Suppressor macrophage (primary cell): ENCODE data around the gene RALBP1.

Source experiments
- DNase-seq, 4 experiments: peaks; one replicate each; pipeline ENCODE4 v3.0.0-alpha.2; 2020 to 2022

Gene RALBP1

DNA sequence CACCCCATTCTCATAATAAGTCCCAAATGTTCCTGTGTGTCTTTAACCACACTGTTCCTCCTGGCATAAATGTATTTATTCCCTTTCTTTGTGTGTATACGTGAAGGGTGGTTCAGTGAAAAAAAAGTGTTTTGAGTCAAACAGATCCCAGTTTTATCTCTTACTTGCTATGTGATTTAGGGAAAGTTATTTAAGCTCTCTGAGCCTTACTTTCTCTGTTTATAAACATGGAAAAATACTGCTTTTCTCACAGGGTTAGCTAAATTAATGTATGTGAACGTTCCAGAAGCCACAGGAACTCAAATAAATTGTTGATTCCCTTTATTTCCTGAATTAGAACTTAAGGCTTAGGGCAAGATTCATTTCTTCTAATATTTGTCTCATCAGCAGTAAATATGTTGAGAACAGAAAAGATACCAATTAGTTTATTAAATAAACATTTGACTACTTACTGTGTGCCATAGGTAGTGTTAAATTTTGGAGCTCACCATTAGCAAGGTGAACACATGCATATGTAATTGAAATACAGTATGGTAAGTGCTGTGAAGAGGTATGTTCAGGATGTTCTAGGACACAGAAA is 33.2 kb downstream of the RALBP1 start:
- no peak for DNase-seq

DNA sequence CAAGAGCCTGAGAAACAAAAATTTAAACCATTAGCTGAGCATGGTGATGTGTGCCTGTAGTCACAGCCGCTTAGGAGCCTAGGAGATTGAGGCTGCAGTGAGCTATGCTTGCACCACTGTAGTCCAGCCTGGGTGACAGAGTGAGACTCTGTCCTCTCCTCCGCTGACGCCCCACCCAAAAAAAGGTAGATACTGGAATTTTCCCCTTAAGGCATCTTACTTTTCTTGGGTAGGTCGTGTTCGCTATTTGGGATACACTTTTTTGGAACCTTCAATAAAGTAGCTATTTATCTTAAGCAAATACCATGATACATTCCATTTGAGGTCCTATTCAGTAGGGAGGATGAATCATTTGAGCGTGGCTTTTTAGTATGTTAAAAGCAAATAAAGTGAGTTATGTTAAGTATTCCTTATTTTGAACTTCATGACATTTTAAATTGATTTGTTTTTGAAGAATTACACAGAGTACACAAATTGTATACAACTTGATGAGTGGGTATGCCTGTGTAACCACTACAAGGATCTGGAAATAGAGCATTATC is 38.7 kb downstream of the RALBP1 start:
- DNase-seq: no peak

DNA sequence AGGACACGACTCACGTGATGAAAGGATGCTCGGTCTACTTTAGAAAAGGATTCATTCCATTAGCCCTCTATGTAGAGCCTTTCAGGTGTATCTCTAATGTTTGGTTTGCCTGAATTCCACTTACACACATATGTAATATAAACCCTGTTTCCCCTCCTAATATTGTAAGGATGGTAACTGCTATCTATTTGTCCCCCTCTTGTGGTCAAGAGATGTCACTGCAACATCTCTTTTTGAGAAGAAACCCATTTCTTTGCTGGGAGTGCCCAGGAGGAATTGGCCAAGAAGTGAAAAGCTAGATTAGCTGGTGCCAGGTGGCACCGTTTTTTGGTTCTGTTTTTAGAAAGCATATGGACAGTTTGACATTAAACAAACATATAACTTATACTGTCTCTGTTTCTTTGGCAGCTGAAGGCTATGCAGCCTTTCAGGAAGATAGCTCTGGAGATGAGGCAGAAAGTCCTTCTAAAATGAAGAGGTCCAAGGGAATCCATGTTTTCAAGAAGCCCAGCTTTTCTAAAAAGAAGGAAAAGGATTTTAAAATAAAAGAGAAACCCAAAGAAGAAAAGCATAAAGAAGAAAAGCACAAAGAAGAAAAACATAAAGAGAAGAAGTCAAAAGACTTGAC is 41.2 kb downstream of the RALBP1 start:
- peak; percentile 40 to 77 (median 54) for DNase-seq

DNA sequence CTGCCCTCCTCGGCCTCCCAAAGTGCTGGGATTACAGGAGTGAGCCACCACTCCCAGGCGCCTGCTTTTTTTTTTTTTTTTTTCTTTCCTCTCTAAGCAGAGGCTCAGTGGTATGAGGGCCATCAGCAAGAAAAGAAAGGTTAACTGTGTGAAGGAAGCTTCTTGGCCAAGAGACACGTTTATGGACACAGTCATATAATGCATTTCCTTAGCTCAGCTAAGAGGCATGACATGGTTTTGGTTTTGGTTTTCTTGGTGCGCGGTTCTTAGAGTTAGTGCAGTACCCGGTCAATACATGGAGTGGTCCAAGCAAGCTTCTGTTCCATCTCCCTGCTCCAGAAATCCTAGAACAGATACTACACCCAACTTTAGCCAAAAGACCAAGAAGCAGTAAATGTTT is 42.6 kb downstream of the RALBP1 start:
- no peak for DNase-seq

DNA sequence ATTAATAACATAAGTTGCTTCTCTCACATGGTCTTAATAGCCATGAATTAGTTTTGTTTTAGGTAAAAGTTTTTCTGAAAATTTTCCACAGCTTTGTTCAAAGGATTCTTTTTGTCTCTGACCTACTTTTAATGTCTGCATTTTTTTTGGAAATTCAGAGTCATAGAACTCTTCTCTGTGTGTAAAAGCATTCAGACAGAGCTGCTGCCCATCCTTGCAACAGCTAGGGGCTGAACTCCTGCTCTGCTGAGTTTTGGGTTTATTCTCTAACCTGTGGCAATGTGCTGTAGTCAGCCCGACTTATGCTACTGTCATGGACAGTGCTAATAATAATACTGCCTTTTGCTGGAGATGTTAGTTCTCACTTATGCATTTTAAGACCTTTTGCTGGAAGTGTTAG is 44.1 kb downstream of the RALBP1 start:
- DNase-seq: no peak

DNA sequence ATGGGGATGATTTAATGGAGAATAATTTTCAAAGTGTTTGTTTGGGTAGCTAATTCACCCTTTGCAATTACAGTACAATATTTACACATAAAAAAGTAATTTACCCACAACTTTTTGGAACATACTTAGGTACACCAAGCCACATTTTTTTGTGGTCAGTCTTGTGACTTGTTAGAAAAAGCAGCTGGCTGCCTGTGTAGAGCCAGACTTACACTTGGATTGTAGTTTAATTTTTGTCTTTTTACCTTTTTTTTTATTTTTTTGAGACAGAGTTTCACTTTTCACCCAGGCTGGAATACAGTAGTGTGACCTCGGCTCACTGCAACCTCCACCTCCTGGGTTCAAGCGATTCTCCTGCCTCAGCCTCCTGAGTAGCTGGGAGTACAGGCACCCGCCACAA is 45.4 kb downstream of the RALBP1 start:
- DNase-seq: no peak

DNA sequence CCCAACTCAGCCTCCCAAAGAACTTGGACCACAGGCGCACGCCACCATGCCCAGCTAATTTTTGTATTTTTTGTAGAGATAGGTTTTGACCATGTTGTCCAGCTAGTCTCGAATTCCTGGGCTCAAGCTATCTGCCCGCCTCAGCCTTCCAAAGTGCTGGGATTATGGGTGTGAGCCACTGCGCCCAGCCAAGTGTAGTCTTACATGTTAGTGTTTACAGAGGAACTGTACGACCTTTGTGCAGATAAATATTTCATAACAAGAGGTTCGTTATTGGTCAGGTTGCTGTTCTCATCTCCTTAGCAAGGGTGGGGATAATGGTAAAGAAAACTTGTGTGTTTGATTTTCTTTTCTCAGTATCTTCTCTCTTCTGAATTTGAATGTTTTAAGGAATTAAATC is 46.5 kb downstream of the RALBP1 start:
- DNase-seq: no peak

DNA sequence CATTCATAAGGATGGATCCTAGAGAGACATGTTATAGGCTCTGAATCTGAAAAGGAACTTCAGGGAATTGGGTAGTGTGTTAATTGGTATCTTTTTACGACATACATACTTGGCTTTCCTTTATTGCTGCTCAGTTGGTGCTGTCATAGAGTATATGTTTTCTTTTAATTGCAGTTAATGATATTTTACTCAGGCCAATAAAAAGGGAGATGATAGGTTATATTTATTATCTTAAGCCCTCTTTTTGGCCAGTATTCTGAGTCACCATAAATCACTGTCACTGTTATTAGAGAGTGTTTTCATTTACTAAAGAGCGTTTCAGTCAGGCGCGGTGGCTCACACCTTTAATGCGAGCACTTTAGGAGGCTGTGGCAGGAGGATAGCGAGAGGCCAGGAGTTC is 47.6 kb downstream of the RALBP1 start:
- no peak for DNase-seq

DNA sequence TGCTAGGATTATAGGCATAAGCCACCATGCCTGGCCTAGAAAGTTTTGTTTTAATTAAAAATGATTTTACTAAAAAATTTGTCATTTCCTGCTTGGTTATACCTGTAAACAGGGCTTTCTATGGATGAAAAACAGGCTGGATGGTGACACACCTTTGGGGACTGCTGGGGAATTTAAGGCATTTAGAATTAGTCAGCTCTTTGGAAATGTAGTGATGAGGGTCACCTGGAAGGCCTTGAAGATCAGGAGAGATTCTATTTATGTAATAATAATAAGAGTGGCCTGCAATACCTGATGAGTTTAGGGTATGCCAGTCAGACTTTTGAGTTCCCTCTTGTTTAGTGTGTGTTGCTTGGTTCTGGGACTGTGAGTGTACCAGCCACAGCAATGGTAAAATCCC is 51.1 kb downstream of the RALBP1 start:
- no peak for DNase-seq

DNA sequence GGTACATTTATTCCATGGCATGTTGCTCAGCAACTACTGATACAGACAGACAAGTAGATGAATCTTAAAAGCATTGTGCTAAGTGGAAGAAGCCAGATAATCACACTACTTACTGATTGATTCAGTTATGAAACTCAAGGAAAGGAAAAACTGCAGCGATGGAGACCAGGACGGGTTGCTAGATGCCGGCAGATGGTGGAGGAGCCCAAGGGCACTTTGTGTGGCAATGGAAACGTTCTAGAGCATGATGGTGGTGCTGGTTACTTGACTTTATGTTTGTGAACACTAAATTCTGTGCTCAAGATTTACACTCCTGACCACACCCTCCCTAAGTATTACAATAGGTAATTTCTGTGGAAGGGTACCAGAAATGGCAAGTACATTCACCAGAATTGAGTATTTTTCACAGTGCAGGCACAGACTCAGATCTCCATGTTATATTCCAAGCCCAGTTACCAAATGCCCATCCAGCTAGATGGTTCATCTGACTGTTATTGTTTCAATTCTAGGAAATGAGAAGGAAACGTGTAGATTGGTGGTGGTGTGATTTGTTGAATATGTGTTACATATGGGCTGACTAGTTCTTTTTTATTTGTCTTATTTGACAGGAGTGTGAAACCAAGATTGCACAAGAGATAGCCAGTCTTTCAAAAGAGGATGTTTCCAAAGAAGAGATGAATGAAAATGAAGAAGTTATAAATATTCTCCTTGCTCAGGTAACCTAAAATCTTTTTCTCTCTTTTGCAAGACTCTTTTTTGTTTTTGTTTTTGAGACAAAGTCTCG is 55.1 kb downstream of the RALBP1 start:
- DNase-seq: peak; percentile 8 to 52 (median 31)

DNA sequence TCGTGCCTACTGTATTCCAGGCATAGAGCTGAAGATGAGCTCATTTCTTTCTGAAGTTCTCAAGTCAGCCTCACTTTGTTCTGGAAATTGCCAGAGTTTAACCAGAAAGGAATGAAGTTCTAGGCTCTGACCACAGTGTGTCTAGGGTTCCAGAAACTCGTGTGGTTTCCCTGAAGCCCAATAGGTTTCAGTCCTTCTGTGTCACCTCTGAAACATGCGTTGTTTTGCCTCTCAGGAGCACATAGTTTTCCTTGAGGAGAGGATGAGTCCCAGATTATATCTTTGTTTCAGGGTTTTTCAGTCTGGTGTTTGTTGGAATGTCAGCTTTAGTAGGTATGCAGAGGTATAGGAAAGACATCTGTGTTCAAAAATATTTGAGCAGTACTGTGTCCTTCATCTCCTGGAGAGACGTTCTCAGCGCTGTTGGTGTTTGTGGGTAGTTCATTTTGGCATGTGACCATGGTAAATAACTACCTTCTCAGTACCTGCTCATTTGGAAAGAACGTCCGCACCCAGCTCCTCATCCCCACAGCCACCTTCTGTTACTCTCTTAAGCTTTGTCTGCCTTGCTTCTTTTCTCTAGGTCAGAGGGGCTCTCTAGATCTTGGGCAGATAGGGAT is 56.6 kb downstream of the RALBP1 start:
- DNase-seq: no peak

DNA sequence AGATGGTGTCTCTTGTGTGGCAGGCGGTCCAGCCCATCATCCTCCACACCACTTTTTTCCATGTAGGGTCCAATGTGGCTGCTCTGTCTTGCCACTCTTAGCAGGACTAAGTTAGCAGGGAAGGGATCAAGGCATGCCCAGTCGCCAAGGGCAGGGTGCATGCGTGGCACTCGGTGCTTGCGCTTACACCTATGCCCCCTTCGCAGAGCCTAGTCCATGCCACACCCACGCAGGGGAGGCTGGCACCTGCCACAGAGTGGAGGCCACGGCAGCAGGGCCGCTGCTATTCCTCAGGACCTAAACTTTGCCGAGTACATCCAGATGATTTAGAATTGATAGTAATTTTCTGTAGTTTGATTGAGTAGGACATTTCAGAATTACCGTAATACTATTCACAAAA is 59.5 kb downstream of the RALBP1 start:
- no peak for DNase-seq

DNA sequence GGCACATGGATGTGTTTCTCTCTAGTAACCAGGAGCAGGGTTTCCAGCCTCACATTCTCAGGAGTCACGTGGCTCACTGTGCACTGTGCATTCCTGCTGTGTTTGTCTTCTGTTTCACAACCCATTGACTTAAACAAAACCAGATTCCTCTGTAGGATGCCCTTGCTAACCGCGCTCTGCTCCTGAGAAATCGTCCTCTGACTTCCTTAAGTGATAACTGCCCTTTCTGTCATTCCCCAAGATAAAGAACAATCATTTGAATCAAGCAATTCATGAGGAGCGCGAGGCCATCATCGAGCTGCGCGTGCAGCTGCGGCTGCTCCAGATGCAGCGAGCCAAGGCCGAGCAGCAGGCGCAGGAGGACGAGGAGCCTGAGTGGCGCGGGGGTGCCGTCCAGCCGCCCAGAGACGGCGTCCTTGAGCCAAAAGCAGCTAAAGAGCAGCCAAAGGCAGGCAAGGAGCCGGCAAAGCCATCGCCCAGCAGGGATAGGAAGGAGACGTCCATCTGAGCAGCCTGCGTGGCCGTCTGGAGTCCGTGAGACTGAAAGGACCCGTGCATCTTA is 60.2 kb downstream of the RALBP1 start:
- DNase-seq: no peak

DNA sequence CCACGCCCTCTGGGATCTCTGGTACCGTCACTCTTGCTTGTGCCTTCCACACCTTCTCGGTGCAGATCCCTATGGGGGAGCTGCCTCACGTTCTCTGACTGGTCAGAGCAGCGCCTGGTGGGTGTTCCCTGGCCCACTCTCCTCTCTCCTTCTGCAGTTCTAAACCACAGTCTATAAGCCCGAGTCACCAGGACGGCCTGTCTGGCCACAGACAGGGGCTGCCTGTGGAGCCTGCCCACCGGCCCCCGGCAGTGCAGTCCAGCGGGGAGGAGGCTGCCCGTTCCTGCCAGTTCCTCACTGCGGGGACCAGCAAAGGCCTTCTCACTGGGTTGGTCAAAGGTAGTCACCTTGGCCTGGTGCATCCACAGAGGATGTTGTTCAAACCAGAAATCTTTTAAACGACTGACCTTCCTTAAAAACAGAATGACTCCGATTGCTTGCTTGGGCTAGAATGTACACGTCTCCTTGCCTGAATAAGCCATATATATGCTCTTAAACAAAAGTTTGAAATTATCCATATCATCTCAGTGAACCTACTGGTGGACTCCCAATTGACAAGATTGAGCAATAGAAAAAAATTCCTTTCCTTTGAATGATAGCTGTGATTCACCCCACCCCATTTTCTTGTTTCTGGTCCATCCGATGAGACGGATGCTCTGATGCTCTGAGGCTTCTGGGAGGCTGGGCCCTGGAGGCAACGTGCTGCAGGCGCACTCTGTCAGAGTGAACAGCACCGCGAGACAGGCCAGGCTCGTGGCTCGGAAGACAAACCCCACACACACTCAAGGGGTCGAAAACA is 61.2 kb downstream of the RALBP1 start:
- no peak for DNase-seq

DNA sequence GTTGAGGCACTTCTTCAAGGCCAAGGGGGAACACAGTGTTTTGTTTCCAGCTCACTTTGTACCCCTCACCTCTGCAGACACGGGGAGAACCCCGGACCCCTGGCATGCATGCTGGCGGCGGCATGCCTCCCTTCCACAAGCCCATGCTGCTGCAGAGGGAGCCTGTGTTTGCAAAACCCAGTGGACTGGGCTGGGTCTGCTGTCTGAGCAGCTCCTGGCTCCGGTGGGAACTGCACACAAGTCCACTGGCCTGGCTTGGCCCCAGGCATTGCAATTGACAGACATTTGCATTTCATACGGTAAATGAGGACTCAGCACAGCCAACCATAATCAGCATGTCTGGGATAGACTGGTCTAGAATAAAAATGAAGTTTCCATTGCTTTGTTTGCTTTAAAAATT is 62.4 kb downstream of the RALBP1 start:
- DNase-seq: no peak

DNA sequence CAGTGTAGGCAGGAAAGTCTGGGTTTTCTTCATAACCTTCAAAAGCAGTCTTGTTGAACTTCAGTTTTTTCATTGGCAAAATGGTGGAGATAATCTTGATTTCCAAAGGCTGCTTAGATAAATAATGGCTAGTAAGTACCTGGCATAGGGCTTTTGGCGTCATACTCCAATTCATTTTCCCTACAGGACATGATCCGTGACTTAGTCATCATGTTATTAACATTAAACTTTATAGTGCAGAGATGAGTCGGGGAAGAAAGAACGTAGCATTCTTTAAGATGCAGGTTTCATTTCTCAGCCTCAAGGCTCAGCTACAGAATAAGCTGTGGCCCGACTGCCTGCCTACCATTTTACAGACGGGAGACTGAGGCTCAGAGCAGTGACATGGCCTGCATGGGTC is 64.0 kb downstream of the RALBP1 start:
- no peak for DNase-seq

DNA sequence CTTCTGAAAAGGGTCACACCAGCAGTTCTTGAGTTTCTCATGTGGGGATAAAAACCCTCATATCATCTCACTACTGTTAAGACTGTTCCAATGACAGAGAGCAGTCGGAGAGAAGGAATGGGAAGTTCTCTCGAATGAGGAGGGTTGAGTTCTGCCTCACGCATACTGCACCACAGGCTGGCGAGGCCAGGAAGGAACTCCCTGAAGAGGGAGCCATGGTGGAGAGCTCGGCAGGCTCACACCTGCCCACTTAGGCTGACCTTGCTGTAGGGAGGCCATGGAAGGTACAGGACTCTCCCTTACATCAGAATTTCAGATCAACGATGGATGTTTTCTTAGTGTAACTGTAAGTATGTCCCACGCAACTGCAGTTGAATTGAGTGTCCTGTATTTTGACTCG is 64.6 kb downstream of the RALBP1 start:
- no peak for DNase-seq

DNA sequence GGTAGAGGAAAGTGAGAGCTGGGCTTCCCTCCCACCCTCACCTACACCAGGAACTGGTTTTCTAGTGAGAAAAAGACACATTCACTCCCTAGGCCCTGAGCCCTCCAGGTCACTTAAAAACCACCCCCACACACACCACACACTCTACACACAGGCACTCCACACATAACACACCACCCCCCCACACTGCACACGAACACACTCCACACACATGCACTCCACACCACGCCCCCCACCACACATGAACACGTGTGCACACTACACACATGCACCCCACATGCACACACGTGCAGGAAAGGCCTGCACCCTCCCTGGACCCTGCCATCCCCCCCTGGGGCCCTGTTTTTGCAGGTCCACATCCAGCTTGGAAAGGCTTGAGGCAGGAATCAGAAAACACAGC is 67.6 kb downstream of the RALBP1 start:
- DNase-seq: no peak

DNA sequence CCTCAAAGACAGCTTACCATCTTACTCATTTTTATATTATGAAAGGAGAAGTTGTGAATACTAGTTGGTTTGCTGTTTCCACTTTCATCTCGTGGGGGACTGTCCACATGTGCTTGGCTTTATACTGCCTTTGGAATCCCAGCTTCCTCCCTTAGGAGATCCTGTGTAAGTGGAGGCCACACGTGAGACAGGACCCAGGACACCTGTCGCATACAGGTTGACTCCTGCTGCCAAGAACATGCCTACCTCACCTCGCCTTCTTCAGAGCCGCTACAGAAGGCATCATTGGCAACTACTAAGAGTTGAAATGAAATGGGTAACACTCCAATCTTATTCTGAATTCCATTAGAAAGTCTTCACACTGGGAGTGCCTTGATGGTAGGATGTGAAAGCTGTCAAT is 69.7 kb downstream of the RALBP1 start:
- DNase-seq: no peak

DNA sequence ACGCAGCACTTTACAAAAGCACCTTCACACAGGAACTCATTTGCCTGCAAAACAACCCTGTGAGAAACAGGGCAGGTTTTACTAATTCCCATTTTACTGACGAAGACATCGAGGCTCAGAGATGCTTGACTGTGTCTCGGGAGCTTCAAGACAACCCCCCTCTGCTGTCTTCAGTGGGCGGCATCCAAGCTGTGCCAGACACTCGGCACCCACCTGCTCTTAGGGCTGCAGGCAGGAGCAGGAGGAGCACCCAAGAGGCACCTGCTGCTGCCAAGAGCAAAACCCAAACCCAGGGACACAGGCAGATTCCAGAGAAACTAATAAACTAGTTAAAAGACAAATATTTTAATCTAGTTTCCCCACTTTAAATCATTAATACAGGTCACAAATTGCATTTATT is 71.2 kb downstream of the RALBP1 start:
- no peak for DNase-seq

DNA sequence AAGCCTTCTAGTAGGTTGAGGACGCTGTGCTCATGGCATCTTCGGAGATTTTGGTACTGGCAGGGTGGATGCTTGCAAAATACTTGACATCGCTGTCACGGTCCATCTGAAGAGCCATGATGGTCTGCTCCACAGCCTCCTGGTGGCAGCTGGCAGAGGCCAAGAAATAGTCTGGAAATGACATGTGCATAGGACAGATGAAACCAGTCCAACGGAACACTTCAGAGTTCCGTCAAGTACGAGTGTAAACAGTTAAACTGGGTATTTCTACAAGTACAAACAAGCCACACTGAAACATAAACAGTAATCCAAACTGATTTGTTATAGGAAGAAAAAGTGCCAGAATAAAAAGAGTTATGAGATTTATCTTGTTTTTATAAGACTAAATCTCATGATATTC is 72.5 kb downstream of the RALBP1 start:
- DNase-seq: no peak

DNA sequence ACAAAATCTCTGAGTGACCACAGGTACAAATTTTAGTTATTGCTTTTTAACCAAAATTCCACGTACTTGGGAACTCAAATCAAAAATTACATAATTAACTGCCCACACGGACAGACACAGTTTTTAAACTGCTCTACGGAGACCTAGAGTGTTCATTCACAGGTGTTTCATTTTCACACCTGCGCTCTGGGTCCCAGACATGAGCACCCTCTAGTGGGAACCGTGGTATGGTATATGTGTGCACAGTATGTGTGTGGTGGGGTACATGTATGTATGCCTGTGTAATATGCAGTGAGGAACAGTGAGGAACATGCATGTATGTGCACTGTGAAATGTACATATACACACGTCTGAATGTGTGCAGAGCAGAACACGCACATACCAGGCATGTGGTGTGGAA is 74.1 kb downstream of the RALBP1 start:
- no peak for DNase-seq
